ENCODE results near the gene IL10RB. TPM values are rescaled to one million over a fixed set of nuclear protein-coding genes. Genes with fewer than 3 reads are reported as not detected.
"Not testable (repeated sequence)": the region's sequence is repeated elsewhere in the genome, so short reads cannot be mapped to it uniquely, and the experiment has no call there.

The IL10RB gene
- total and polyA plus RNA-seq, 2 of the 8 experiments (the other 6 are each of a cell fraction or from before 2014, with no cell fraction given), result 2.7 to 3.2 TPM

- H2BK15ac ChIP-seq (ENCODE audit: low read length); H4K8ac ChIP-seq (ENCODE audit: extremely low read depth, insufficient read depth, low read length); H3K79me2 ChIP-seq (ENCODE audit: control insufficient read depth in 1 of 2, insufficient read depth in 2 of 2, low read length in 2 of 2); H3K23me2 ChIP-seq (ENCODE audit: low read depth, low read length); H3K14ac ChIP-seq (ENCODE audit: insufficient read length); FAIRE-seq; H3K56ac ChIP-seq (replicated peaks; ENCODE audit: insufficient read length, low read depth, low read length); H2BK5ac ChIP-seq (ENCODE audit: low read depth, low read length); H4K5ac ChIP-seq (ENCODE audit: insufficient read length, low read depth, low read length); H2BK20ac ChIP-seq (ENCODE audit: low read length); H3K27me3 ChIP-seq (replicated peaks in 1 of 4; ENCODE audit: control insufficient read depth in 3 of 4, extremely low read depth in 1 of 4, insufficient read depth in 3 of 4, low read length in 3 of 4); H3K9me3 ChIP-seq (ENCODE audit: insufficient read depth in 2 of 2, low read depth in 1 of 2, low read length in 1 of 2); H2BK120ac ChIP-seq (replicated peaks; ENCODE audit: low read depth, low read length); H3K27ac ChIP-seq (ENCODE audit: low read depth, low read length); DNase-seq (ENCODE audit: low read depth in 1 of 2, low spot score in 2 of 2); H3K9ac ChIP-seq (replicated peaks in 1 of 4; ENCODE audit: extremely low read depth in 1 of 4, low read depth in 3 of 4, low read length in 3 of 4); H4K91ac ChIP-seq (replicated peaks; ENCODE audit: insufficient read length, low read length); H3K23ac ChIP-seq (ENCODE audit: insufficient read length); H3K4me1 ChIP-seq (replicated peaks in 1 of 4; ENCODE audit: control insufficient read depth in 3 of 4, insufficient read depth in 4 of 4, low read length in 3 of 4); H4K20me1 ChIP-seq (replicated peaks in 1 of 2; ENCODE audit: control insufficient read depth in 1 of 2, insufficient read depth in 2 of 2, low read length in 2 of 2); H2AFZ ChIP-seq (ENCODE audit: low read length); CTCF ChIA-PET (ENCODE audit: partially characterized antibody); H3K4me2 ChIP-seq (ENCODE audit: insufficient read depth in 1 of 2, low read depth in 2 of 2, low read length in 2 of 2); H3K79me1 ChIP-seq (ENCODE audit: low read depth, low read length); H3K18ac ChIP-seq (ENCODE audit: extremely low read depth, low read length); H3K4me3 ChIP-seq (ENCODE audit: extremely low read depth in 1 of 4, insufficient read depth in 2 of 4, low read depth in 3 of 4, low read length in 4 of 4); H2AK5ac ChIP-seq (ENCODE audit: low read depth, low read length); H3K4ac ChIP-seq (replicated peaks; ENCODE audit: insufficient read length, low read depth, low read length); H2BK12ac ChIP-seq (ENCODE audit: low read depth, low read length): not testable (repeated sequence)
- POLR2A ChIA-PET (ENCODE audit: partially characterized antibody), result interaction anchor here (1.1 kb wide), 1 partner anchor 9 kb away, joined by 4 read pairs; no protein-coding TSS in a partner anchor
- H3K36me3 ChIP-seq (ENCODE audit: control insufficient read depth in 2 of 4, insufficient read depth in 4 of 4, low read length in 3 of 4), result peaks cover 0 to 37% (median 19%) of the 10 kb centered on the region in 4 experiments; a peak in 7 of 8 replicates
- WGBS, 2 experiments (ENCODE audit: extremely low coverage in 1 of 2, insufficient coverage in 1 of 2, insufficient read length in 1 of 2, insufficient replicate concordance in 2 of 2, low coverage in 1 of 2, low lambda C conversion rate in 2 of 2, missing lambda C conversion rate in 1 of 2), result 92% methylated on average over 6 of the region's 6 CpGs; no CpG with 5 or more reads in 1 of the 2 experiments
- TF ChIP-seq CEBPB (IDR thresholded peaks at IDR 0.05; ENCODE audit: low read depth, low read length), result peak; percentile 39; the same call in 1 of the 2 replicates
Measured at GRCh38 chr21:33253382-33253781, 12.8 kb upstream of the IL10RB start.

Measured in H1 (cell line).